Measurements from ENCODE around the gene C16orf96. TPM values are rescaled to one million over a fixed set of nuclear protein-coding genes. Genes with fewer than 3 reads are reported as not detected.
A peak's percentile ranks its signal among the peaks of the same experiment; 100 is the strongest.

Gene C16orf96
- total RNA-seq, 6 experiments from 2014 or later: not detected

GRCh38 chr16:4525634-4526277 lies 30.4 kb upstream of the C16orf96 start:
- no peak for TF ChIP-seq CTCF (IDR thresholded peaks at IDR 0.05)
- Mint-ChIP-seq H3K36me3 (ENCODE audit: low read depth) (no peaks in the 10 kb centered on the region), H3K4me3 (no peak overlapping the region; the same call in 1 of the 2 replicates), H3K27me3 (ENCODE audit: insufficient read depth) (peaks cover 19% of the 10 kb centered on the region), H3K27ac (no peak overlapping the region), H3K9me3 (no peaks in the 10 kb centered on the region), H3K4me1 (ENCODE audit: low read depth) (peaks cover 8% of the 10 kb centered on the region)
- no peak for DNase-seq

- no peaks in the 10 kb centered on the region for H3K9me3 Mint-ChIP-seq
- peaks cover 8% of the 10 kb centered on the region for H3K4me1 Mint-ChIP-seq (ENCODE audit: low read depth)
- DNase-seq: peak; percentile 7
- TF ChIP-seq CTCF (IDR thresholded peaks at IDR 0.05): peak; percentile 15; the same call in 1 of the 2 replicates
- no peak overlapping the region for H3K4me3 Mint-ChIP-seq
- peaks cover 23% of the 10 kb centered on the region for H3K27me3 Mint-ChIP-seq (ENCODE audit: insufficient read depth)
- H3K36me3 Mint-ChIP-seq (ENCODE audit: low read depth): peaks cover 4% of the 10 kb centered on the region; the same call in 1 of the 2 replicates
- no peak overlapping the region for H3K27ac Mint-ChIP-seq
Observed at GRCh38 chr16:4529085-4530060, 26.8 kb upstream of the C16orf96 start.

GRCh38 chr16:4531811-4532210 lies 24.3 kb upstream of the C16orf96 start:
- Mint-ChIP-seq H3K9me3 (no peaks in the 10 kb centered on the region; the same call in 1 of the 2 replicates), H3K4me3 (no peak overlapping the region), H3K27me3 (ENCODE audit: insufficient read depth) (peaks cover 16% of the 10 kb centered on the region), H3K27ac (no peak overlapping the region), H3K36me3 (ENCODE audit: low read depth) (peaks cover 4% of the 10 kb centered on the region; the same call in 1 of the 2 replicates), H3K4me1 (ENCODE audit: low read depth) (peaks cover 8% of the 10 kb centered on the region)
- DNase-seq: no peak
- no peak for TF ChIP-seq CTCF (IDR thresholded peaks at IDR 0.05)

GRCh38 chr16:4532238-4532637 lies 23.9 kb upstream of the C16orf96 start:
- no peak overlapping the region for H3K27ac Mint-ChIP-seq
- peaks cover 9% of the 10 kb centered on the region; the same call in 1 of the 2 replicates for H3K36me3 Mint-ChIP-seq (ENCODE audit: low read depth)
- no peak for TF ChIP-seq CTCF (IDR thresholded peaks at IDR 0.05)
- no peaks in the 10 kb centered on the region; the same call in 1 of the 2 replicates for H3K9me3 Mint-ChIP-seq
- no peak overlapping the region for H3K4me3 Mint-ChIP-seq
- H3K4me1 Mint-ChIP-seq (ENCODE audit: low read depth): peaks cover 8% of the 10 kb centered on the region
- peaks cover 16% of the 10 kb centered on the region for H3K27me3 Mint-ChIP-seq (ENCODE audit: insufficient read depth)
- DNase-seq: no peak

GRCh38 chr16:4533490-4533889 lies 22.6 kb upstream of the C16orf96 start:
- no peak for TF ChIP-seq CTCF (IDR thresholded peaks at IDR 0.05)
- H3K4me3 Mint-ChIP-seq: no peak overlapping the region
- H3K27ac Mint-ChIP-seq: no peak overlapping the region
- peaks cover 9% of the 10 kb centered on the region; the same call in 1 of the 2 replicates for H3K36me3 Mint-ChIP-seq (ENCODE audit: low read depth)
- no peak for DNase-seq
- peaks cover 8% of the 10 kb centered on the region for H3K4me1 Mint-ChIP-seq (ENCODE audit: low read depth)
- H3K9me3 Mint-ChIP-seq: no peaks in the 10 kb centered on the region; the same call in 1 of the 2 replicates
- peaks cover 16% of the 10 kb centered on the region for H3K27me3 Mint-ChIP-seq (ENCODE audit: insufficient read depth)

All from HFFc6 (cell line).